Mesothelial cell of epicardium (in vitro differentiated cells): ENCODE results near the gene CDK4. TPM values are rescaled to one million over a fixed set of nuclear protein-coding genes. Genes with fewer than 3 reads are reported as not detected.

Source experiments
- DNase-seq, 2 experiments: peaks; one replicate each; pipeline ENCODE4 v3.0.0; 2021; ENCODE audit warnings: low spot score in 2 of 2; ENCODE audit not compliant: unreplicated experiment in 2 of 2
- H3K27ac Mint-ChIP-seq: 2 replicates; pipeline ENCODE4 v1.8.0; 2021; ENCODE audit warnings: mixed read lengths
- H3K27me3 Mint-ChIP-seq: 2 replicates; pipeline ENCODE4 v1.8.0; 2021; ENCODE audit warnings: low read depth, mixed read lengths
- H3K36me3 Mint-ChIP-seq: 2 replicates; pipeline ENCODE4 v1.8.0; 2021; ENCODE audit warnings: mixed read lengths
- H3K4me1 Mint-ChIP-seq: 2 replicates; pipeline ENCODE4 v1.8.0; 2021; ENCODE audit warnings: mixed read lengths
- H3K4me3 Mint-ChIP-seq: 2 replicates; pipeline ENCODE4 v1.8.0; 2021; ENCODE audit warnings: mild to moderate bottlenecking, moderate library complexity, mixed read lengths
- H3K9me3 Mint-ChIP-seq: 2 replicates; pipeline ENCODE4 v1.8.0; 2021; ENCODE audit warnings: mixed read lengths
- total RNA-seq: library from RNA; stranded (reverse); gene quantifications from 3 replicates; pipeline ENCODE4 v1.2.1, GENCODE V29; 2021
- TF ChIP-seq, protein P1 (sequence below): fragments of 200-600 bp; sonication (generic); IDR thresholded peaks from one replicate; pipeline ENCODE4 v1.5.0; 2021; ENCODE audit warnings: antibody characterized with exemption; ENCODE audit not compliant: unreplicated experiment

The CDK4 gene
- 171 to 177 TPM (median 175 TPM) in 3 replicates for total RNA-seq

DNA sequence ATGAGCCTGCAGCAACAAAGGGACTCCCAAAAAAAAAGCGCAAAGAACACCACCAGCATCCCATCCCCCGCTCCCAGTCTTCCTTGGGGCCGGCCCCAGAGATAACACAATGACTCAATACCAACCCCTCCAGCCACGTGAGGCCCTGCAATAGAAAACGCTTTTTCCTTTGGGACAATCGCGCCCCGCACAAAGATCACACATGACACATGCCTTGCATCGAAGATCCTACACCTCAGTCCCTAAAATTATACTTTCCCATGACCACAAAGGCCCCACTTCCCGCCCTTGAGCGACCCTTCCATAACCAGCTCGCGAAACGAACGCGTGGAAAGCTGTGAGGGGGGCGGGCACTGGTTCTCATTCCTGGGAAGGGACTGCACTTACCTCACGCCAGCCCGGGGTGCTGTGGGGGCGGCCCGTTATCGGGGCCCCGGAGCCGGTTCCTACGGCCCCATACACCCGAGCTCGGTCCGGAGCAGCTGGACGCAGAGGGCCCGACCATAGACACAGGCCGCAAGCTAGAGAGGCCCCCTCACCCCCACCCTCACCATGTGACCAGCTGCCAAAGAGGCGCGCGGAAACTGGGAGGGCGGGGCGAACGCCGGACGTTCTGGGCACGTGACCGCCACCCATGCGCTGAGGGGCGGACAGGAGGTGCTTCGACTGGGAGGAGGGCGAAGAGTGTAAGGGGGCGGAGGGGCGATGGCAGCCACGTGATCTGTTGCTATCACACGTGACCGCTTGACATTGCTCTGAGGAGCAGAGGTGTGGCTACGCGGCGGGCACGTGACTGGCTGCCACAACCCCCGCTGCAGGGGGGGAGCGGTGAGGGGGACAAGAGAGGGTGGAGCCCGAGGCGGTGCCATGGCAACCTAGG, at the start of gene CDK4:
Gene CDK4, minus strand, starts transcription at position 523 of the 880 bp plus-strand sequence. CDS start 593 bp downstream, outside the sequence.
- Mint-ChIP-seq H3K4me1 (peaks cover 45% of the 10 kb centered on the region), H3K4me3 (peak within 1 kb of the TSS; percentile 90), H3K27ac (peak within 1 kb of the TSS; percentile 97), H3K27me3 (peaks cover 34% of the 10 kb centered on the region), H3K36me3 (peaks cover 29% of the 10 kb centered on the region), H3K9me3 (no peaks in the 10 kb centered on the region)
- TF ChIP-seq, protein P1, sequence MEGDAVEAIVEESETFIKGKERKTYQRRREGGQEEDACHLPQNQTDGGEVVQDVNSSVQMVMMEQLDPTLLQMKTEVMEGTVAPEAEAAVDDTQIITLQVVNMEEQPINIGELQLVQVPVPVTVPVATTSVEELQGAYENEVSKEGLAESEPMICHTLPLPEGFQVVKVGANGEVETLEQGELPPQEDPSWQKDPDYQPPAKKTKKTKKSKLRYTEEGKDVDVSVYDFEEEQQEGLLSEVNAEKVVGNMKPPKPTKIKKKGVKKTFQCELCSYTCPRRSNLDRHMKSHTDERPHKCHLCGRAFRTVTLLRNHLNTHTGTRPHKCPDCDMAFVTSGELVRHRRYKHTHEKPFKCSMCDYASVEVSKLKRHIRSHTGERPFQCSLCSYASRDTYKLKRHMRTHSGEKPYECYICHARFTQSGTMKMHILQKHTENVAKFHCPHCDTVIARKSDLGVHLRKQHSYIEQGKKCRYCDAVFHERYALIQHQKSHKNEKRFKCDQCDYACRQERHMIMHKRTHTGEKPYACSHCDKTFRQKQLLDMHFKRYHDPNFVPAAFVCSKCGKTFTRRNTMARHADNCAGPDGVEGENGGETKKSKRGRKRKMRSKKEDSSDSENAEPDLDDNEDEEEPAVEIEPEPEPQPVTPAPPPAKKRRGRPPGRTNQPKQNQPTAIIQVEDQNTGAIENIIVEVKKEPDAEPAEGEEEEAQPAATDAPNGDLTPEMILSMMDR = no peak
- DNase-seq = peak; percentile 98

DNA sequence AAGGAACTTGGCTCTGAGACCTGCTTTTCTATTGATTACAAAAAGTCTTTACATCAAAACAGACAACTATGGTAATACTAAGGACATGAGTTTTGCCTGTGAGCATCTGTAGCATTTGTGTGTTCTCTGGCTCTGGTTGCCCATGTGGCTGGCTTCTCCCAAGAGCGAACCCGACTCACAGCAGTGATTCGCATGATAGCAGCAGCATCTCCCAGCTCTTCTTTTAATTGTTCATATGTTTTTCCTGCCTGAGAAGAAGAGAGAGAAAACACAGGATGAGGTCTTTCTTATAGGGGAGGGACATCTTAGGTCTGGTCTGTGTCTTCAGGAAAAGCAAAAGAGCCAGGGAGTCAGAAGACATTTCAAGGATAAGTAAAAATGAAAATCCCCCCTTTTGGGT, 48.9 kb upstream of the CDK4 start:
- Mint-ChIP-seq H3K9me3 (no peaks in the 10 kb centered on the region), H3K36me3 (peaks cover 11% of the 10 kb centered on the region), H3K27me3 (no peaks in the 10 kb centered on the region), H3K4me3 (no peak overlapping the region), H3K27ac (no peak overlapping the region), H3K4me1 (no peaks in the 10 kb centered on the region)
- no peak for DNase-seq
- TF ChIP-seq, protein P1 = no peak

DNA sequence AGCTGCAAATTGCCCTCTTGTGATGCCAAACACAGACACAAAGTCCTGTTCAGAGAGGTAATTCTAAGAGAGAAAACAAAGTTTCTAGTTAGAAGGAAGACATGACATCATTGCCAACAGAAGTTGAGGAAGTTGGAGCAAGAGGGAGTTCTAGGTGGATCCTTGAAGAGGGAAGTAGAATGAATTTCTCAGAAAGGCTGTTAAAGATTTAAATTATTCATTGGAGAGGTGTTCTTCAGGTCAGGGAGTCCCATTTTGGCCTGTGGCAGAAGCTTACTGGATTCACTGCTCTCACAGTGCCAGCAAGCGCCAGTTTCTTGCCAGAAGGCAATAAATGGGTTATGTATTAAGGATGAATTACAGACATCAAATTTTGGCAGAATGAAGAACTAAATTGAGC, 45.8 kb upstream of the CDK4 start:
- peaks cover 24% of the 10 kb centered on the region for H3K36me3 Mint-ChIP-seq
- no peak overlapping the region for H3K27ac Mint-ChIP-seq
- no peaks in the 10 kb centered on the region for H3K9me3 Mint-ChIP-seq
- H3K27me3 Mint-ChIP-seq = no peaks in the 10 kb centered on the region
- no peak for DNase-seq
- H3K4me1 Mint-ChIP-seq = no peaks in the 10 kb centered on the region
- TF ChIP-seq, protein P1 = no peak
- no peak overlapping the region for H3K4me3 Mint-ChIP-seq

DNA sequence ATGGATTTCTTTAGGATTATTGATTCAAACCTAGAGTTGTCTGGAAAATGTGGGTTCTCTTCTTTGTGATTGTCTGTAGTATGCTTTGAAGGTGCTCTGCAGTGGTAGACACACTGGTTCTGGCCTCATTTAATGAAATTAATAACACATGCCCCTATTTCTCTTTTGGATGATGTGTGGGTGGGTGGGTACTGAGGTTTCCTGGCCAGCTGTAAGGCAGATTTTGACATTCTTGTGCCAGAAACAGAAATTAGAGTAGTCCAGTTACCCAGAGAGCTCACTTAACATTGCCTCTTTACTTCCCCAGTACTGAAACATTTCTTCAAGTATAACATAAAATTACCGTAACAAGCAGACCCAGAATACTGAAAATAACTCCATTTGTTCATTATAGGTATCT, 44.9 kb upstream of the CDK4 start:
- Mint-ChIP-seq H3K4me1 (no peaks in the 10 kb centered on the region), H3K36me3 (peaks cover 26% of the 10 kb centered on the region), H3K27ac (no peak overlapping the region), H3K9me3 (no peaks in the 10 kb centered on the region), H3K27me3 (no peaks in the 10 kb centered on the region), H3K4me3 (no peak overlapping the region)
- DNase-seq = no peak
- TF ChIP-seq, protein P1 = no peak

DNA sequence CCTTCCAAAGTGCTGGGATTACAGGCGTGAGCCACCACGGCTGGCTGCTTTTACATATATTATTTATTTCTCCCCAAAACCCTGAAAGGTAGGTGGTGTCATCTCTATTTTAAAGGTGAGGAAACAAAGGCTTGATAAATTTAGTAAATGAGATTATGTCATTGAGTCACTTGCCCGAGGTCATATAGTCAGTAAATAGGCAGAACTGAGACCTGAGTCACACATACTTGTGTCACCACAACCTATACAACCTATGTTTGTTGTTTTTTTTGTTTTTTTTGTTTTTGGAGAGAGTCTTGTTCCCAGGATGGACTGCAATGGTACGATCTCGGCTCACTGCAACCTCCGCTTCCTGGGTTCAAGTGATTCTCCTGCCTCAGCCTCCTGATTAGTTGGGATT, 43.2 kb upstream of the CDK4 start:
- H3K4me1 Mint-ChIP-seq = no peaks in the 10 kb centered on the region
- no peaks in the 10 kb centered on the region for H3K27me3 Mint-ChIP-seq
- DNase-seq = no peak
- TF ChIP-seq, protein P1 = no peak
- no peak overlapping the region for H3K27ac Mint-ChIP-seq
- no peak overlapping the region for H3K4me3 Mint-ChIP-seq
- H3K9me3 Mint-ChIP-seq = no peaks in the 10 kb centered on the region
- H3K36me3 Mint-ChIP-seq = peaks cover 30% of the 10 kb centered on the region
